ENCODE measurements around the gene LYRM1. TPM values are rescaled to one million over a fixed set of nuclear protein-coding genes. Genes with fewer than 3 reads are reported as not detected.

Gene LYRM1
- total RNA-seq, 1 donor from 2014 or later = 23.2 TPM

DNA sequence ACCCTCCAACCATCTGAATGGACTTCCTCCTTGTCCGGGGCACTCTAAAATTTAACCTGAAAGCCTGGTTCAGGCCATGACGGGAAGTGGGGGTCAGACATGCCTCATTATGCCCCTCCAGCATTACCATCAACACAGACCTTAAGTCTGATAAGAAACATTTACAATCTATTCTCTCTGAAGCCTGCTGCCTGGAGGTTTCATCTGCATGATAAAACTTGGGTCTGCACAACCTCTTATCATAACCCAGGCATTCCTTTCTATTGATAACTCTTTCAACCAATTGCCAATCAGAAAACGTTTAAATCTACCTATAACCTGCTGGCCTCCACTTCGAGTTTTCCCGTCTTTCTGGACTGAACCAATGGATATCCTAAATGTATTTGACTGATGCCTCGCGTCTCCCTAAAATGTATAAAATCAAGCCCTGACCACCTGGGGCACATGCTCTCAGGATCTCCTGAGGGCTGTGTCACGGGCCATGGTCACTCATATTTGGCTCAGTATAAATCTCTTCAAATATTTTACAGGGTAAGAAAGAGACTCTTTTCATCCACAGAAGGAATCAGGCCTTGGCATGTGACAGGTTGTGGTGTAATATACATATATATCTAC, 45.6 kb downstream of the LYRM1 start:
- Mint-ChIP-seq H3K9me3 (ENCODE audit: unreplicated experiment) (no peaks in the 10 kb centered on the region), H3K4me1 (ENCODE audit: low read depth, unreplicated experiment) (peaks cover 6% of the 10 kb centered on the region), H3K27me3 (ENCODE audit: unreplicated experiment) (no peaks in the 10 kb centered on the region), H3K27ac (ENCODE audit: unreplicated experiment) (no peak overlapping the region), H3K4me3 (ENCODE audit: unreplicated experiment) (no peak overlapping the region), H3K36me3 (ENCODE audit: unreplicated experiment) (no peaks in the 10 kb centered on the region)
- TF ChIP-seq, protein P1, sequence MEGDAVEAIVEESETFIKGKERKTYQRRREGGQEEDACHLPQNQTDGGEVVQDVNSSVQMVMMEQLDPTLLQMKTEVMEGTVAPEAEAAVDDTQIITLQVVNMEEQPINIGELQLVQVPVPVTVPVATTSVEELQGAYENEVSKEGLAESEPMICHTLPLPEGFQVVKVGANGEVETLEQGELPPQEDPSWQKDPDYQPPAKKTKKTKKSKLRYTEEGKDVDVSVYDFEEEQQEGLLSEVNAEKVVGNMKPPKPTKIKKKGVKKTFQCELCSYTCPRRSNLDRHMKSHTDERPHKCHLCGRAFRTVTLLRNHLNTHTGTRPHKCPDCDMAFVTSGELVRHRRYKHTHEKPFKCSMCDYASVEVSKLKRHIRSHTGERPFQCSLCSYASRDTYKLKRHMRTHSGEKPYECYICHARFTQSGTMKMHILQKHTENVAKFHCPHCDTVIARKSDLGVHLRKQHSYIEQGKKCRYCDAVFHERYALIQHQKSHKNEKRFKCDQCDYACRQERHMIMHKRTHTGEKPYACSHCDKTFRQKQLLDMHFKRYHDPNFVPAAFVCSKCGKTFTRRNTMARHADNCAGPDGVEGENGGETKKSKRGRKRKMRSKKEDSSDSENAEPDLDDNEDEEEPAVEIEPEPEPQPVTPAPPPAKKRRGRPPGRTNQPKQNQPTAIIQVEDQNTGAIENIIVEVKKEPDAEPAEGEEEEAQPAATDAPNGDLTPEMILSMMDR (IDR thresholded peaks at IDR 0.05; ENCODE audit: partially characterized antibody, unreplicated experiment) = no peak
- DNase-seq = no peak

DNA sequence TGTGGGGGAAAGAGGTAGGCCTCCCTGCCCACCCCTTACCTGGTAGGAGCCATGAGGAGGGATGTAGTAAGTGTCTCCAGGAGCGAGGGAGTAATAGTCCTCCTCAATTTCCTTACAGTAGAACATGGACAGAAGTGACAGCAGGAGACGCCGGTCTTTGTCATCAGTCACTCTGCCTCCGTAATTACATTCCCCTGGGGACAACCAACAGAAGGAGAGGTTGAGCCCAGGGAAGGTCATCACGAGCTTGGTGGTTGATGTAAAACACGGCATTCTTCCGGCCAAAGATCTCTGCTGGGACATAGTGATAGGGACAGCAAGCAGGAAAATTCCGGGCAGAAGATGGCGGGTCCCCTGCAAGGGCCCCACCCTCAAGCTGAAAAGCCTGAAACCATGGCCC, 47.9 kb downstream of the LYRM1 start:
- Mint-ChIP-seq H3K9me3 (ENCODE audit: unreplicated experiment) (no peaks in the 10 kb centered on the region), H3K27ac (ENCODE audit: unreplicated experiment) (no peak overlapping the region)

DNA sequence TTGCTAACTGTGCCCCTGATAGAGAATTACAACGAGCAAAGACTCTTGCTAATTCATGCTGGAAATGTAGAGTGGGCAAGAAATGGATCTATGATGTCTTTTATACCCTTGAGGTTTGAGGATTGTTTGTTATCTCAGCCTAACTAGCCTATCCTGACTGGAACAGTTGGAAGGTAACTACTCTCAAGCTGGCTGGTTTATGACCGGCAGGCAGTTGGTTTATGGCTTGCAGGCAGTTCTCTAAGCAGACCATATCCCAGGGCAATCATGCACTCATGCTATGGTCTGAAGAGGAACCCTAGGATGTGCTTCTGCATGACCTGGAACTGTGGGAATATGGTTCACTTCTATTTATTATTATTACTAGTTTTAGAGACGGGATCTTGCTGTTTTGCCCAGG, 49.1 kb downstream of the LYRM1 start:
- DNase-seq = no peak
- H3K4me3 Mint-ChIP-seq (ENCODE audit: unreplicated experiment) = no peak overlapping the region
- peaks cover 6% of the 10 kb centered on the region for H3K4me1 Mint-ChIP-seq (ENCODE audit: low read depth, unreplicated experiment)
- no peaks in the 10 kb centered on the region for H3K9me3 Mint-ChIP-seq (ENCODE audit: unreplicated experiment)
- TF ChIP-seq, protein P1 (IDR thresholded peaks at IDR 0.05; ENCODE audit: partially characterized antibody, unreplicated experiment) = no peak
- H3K36me3 Mint-ChIP-seq (ENCODE audit: unreplicated experiment) = no peaks in the 10 kb centered on the region
- no peaks in the 10 kb centered on the region for H3K27me3 Mint-ChIP-seq (ENCODE audit: unreplicated experiment)
- H3K27ac Mint-ChIP-seq (ENCODE audit: unreplicated experiment) = no peak overlapping the region

More for the DNA sequence above, 47.9 kb downstream of the LYRM1 start:
- Mint-ChIP-seq H3K4me1 (ENCODE audit: low read depth, unreplicated experiment) (peaks cover 6% of the 10 kb centered on the region), H3K4me3 (ENCODE audit: unreplicated experiment) (no peak overlapping the region), H3K36me3 (ENCODE audit: unreplicated experiment) (no peaks in the 10 kb centered on the region), H3K27me3 (ENCODE audit: unreplicated experiment) (no peaks in the 10 kb centered on the region)
- DNase-seq = no peak
- TF ChIP-seq, protein P1 (IDR thresholded peaks at IDR 0.05; ENCODE audit: partially characterized antibody, unreplicated experiment) = no peak

DNA sequence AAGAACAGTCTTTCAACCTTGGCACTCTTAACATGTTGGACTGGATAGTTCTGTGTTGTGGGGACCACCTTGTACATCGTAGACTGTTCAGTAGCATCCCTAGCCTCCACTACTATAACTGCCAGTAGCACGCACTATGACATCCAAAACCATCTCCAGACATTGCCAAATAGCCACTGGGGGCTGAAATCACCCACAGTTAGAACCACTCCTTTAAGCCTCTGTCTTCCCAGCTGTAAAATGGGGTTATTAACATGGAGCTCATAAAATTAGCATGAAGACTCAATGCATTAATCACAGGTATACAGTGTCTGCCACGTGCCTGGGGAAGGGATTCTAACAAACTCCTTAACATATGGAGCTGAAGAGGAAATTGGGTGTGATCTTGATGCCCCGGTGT, 49.7 kb downstream of the LYRM1 start:
- no peak for DNase-seq
- Mint-ChIP-seq H3K4me3 (ENCODE audit: unreplicated experiment) (no peak overlapping the region), H3K36me3 (ENCODE audit: unreplicated experiment) (no peaks in the 10 kb centered on the region), H3K9me3 (ENCODE audit: unreplicated experiment) (no peaks in the 10 kb centered on the region), H3K27ac (ENCODE audit: unreplicated experiment) (no peak overlapping the region), H3K4me1 (ENCODE audit: low read depth, unreplicated experiment) (peaks cover 6% of the 10 kb centered on the region), H3K27me3 (ENCODE audit: unreplicated experiment) (no peaks in the 10 kb centered on the region)
- TF ChIP-seq, protein P1 (IDR thresholded peaks at IDR 0.05; ENCODE audit: partially characterized antibody, unreplicated experiment) = no peak

DNA sequence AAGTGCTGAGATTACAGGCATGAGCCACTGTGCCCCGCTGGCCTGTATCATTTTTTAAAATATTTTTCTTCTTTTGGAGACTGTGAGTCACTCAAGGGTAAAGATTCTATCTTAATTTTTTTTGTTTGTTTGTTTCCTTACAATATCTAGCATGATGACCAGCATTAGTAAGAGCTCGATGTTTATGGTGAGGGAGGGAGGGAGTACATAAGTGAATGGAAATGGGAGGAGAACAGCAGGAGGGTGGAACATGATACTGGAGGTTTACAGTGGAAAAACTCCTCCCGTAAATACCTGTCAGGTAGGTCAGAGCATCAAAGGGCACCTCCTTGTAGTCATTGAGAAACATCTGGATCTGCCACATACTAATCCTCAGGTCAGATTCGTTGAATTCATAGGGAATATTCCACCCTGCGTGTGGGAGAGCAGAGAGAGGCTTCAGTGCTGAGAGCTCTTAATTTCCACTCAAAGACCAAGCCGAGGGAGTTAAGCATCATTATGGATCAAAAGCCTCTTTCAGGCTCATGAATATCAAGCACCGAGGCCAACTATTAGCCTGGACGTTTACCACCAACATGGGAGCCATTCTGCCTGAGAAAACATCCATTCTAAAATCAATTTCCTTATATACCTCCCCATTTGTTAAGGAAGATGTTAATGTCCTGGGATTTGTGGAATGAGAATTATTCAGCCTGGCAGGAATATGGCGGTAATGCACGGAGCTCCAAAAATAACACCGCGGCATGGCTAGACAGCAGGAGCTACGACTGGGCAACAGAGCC, 51.8 kb downstream of the LYRM1 start:
- H3K36me3 Mint-ChIP-seq (ENCODE audit: unreplicated experiment) = no peaks in the 10 kb centered on the region
- H3K4me3 Mint-ChIP-seq (ENCODE audit: unreplicated experiment) = no peak overlapping the region
- H3K27ac Mint-ChIP-seq (ENCODE audit: unreplicated experiment) = no peak overlapping the region
- DNase-seq = no peak
- TF ChIP-seq, protein P1 (IDR thresholded peaks at IDR 0.05; ENCODE audit: partially characterized antibody, unreplicated experiment) = no peak
- peaks cover 6% of the 10 kb centered on the region for H3K4me1 Mint-ChIP-seq (ENCODE audit: low read depth, unreplicated experiment)
- no peaks in the 10 kb centered on the region for H3K27me3 Mint-ChIP-seq (ENCODE audit: unreplicated experiment)
- no peaks in the 10 kb centered on the region for H3K9me3 Mint-ChIP-seq (ENCODE audit: unreplicated experiment)

Data from glutamatergic neuron (in vitro differentiated cells).